Suprapubic skin (tissue), 4 donors: ENCODE measurements around the gene AGMO. TPM values are rescaled to one million over a fixed set of nuclear protein-coding genes. Genes with fewer than 3 reads are reported as not detected.

Experiments
- DNase-seq, 2 donors: peaks; one replicate each; pipeline ENCODE4 v3.0.0-alpha.2; 2019; ENCODE audit warnings: low spot score in 2 of 2
- H3K27ac ChIP-seq: fragments of 200-600 bp; sonication (generic); one replicate; pipeline ENCODE4 v1.5.1; 2019
- H3K27me3 ChIP-seq: fragments of 200-600 bp; sonication (generic); one replicate; pipeline ENCODE4 v1.5.1; 2019
- H3K36me3 ChIP-seq: fragments of 200-600 bp; sonication (generic); one replicate; pipeline ENCODE4 v1.5.1; 2019
- H3K4me1 ChIP-seq: fragments of 200-600 bp; sonication (generic); one replicate; pipeline ENCODE4 v1.5.1; 2019
- H3K4me3 ChIP-seq: fragments of 200-600 bp; sonication (generic); one replicate; pipeline ENCODE4 v1.5.1; 2019; ENCODE audit warnings: mild to moderate bottlenecking
- H3K9me3 ChIP-seq: fragments of 200-600 bp; sonication (generic); one replicate; pipeline ENCODE4 v1.5.1; 2019
- CTCF ChIP-seq, 2 donors: fragments of 200-600 bp in 1 of 2; fragments of 450-650 bp in 1 of 2; sonication (generic) in 1 of 2; IDR thresholded peaks; one replicate each; pipeline ENCODE4 v1.5.1; 2016 to 2019; ENCODE audit warnings: antibody characterized with exemption in 2 of 2, mild to moderate bottlenecking in 1 of 2, moderate library complexity in 1 of 2
- EP300 ChIP-seq: sonication (generic); formaldehyde crosslinking; IDR thresholded peaks from one replicate; pipeline ENCODE4 v1.6.1; 2017; ENCODE audit warnings: antibody characterized with exemption
- POLR2A ChIP-seq, 2 donors: fragments of 450-650 bp; IDR thresholded peaks; one replicate each; pipeline ENCODE4 v1.6.1; 2017; ENCODE audit warnings: antibody characterized with exemption in 2 of 2, mild to moderate bottlenecking in 2 of 2, moderate library complexity in 2 of 2
- POLR2AphosphoS5 ChIP-seq, 3 donors: sonication (generic); formaldehyde crosslinking; IDR thresholded peaks; one replicate each; pipeline ENCODE4 v1.6.1; 2017; ENCODE audit warnings: antibody characterized with exemption in 3 of 3
- WGBS: methylation state at CpG from one replicate; pipeline ENCODE4 v1.1.5; 2018; 5-methylcytosine and 5-hydroxymethylcytosine counted together
- total RNA-seq, 4 donors: library from RNA; depleted of rRNA; stranded (reverse); fragments of >200 nt; gene quantifications; one replicate each; pipeline ENCODE4 v1.1.0, GENCODE V29; 2016

The AGMO gene
- total RNA-seq, 4 donors from 2014 or later = 0.40 TPM; not detected in 3

GRCh38 chr7:15593382-15593781 is 31.6 kb upstream of the AGMO start:
- Histone ChIP-seq H3K4me3 (no peak overlapping the region), H3K36me3 (no peaks in the 10 kb centered on the region), H3K9me3 (peaks cover 4% of the 10 kb centered on the region), H3K4me1 (no peaks in the 10 kb centered on the region), H3K27ac (no peak overlapping the region), H3K27me3 (no peaks in the 10 kb centered on the region)
- WGBS = 71% methylated on average over 3 of the region's 3 CpGs
- DNase-seq = no peak
- TF ChIP-seq POLR2A (IDR thresholded peaks at IDR 0.05) (no peak), POLR2AphosphoS5 (IDR thresholded peaks at IDR 0.05) (no peak), EP300 (no peak)

GRCh38 chr7:15586266-15586665 is 24.5 kb upstream of the AGMO start:
- DNase-seq = no peak
- Histone ChIP-seq H3K4me1 (no peaks in the 10 kb centered on the region), H3K27me3 (no peaks in the 10 kb centered on the region), H3K27ac (no peak overlapping the region), H3K4me3 (no peak overlapping the region), H3K36me3 (no peaks in the 10 kb centered on the region), H3K9me3 (peaks cover 5% of the 10 kb centered on the region)
- WGBS = 92% methylated on average over 4 of the region's 4 CpGs
- no peak for TF ChIP-seq EP300
- TF ChIP-seq CTCF (IDR thresholded peaks at IDR 0.05) = no peak
- TF ChIP-seq POLR2AphosphoS5 (IDR thresholded peaks at IDR 0.05) = no peak
- TF ChIP-seq POLR2A (IDR thresholded peaks at IDR 0.05) = no peak

- H3K9me3 ChIP-seq = peaks cover 5% of the 10 kb centered on the region
- no peak overlapping the region for H3K27ac ChIP-seq
- WGBS = 93% methylated on average over 3 of the region's 3 CpGs
- H3K36me3 ChIP-seq = no peaks in the 10 kb centered on the region
- no peaks in the 10 kb centered on the region for H3K27me3 ChIP-seq
- no peaks in the 10 kb centered on the region for H3K4me1 ChIP-seq
- H3K4me3 ChIP-seq = no peak overlapping the region
- TF ChIP-seq POLR2AphosphoS5 (IDR thresholded peaks at IDR 0.05) (no peak), POLR2A (IDR thresholded peaks at IDR 0.05) (no peak), EP300 (no peak), CTCF (IDR thresholded peaks at IDR 0.05) (no peak)
- no peak for DNase-seq
These were observed 22.8 kb upstream of the AGMO start for GRCh38 chr7:15584575-15584974.

- WGBS = 76% methylated on average over 1 of the region's 1 CpG
- Histone ChIP-seq H3K27me3 (no peaks in the 10 kb centered on the region), H3K4me3 (no peak overlapping the region), H3K27ac (no peak overlapping the region), H3K36me3 (no peaks in the 10 kb centered on the region), H3K4me1 (no peaks in the 10 kb centered on the region), H3K9me3 (peaks cover 5% of the 10 kb centered on the region)
- DNase-seq = no peak
- TF ChIP-seq EP300 = no peak
- TF ChIP-seq POLR2AphosphoS5 (IDR thresholded peaks at IDR 0.05) = no peak
- TF ChIP-seq CTCF (IDR thresholded peaks at IDR 0.05) = no peak
- TF ChIP-seq POLR2A (IDR thresholded peaks at IDR 0.05) = no peak
These were observed 21.0 kb upstream of the AGMO start for GRCh38 chr7:15582773-15583172.

- Histone ChIP-seq H3K9me3 (peaks cover 5% of the 10 kb centered on the region), H3K4me1 (no peaks in the 10 kb centered on the region), H3K27ac (no peak overlapping the region), H3K36me3 (no peaks in the 10 kb centered on the region), H3K27me3 (no peaks in the 10 kb centered on the region), H3K4me3 (no peak overlapping the region)
- no peak for DNase-seq
- WGBS = 46% methylated on average over 3 of the region's 3 CpGs
- TF ChIP-seq CTCF (IDR thresholded peaks at IDR 0.05) (no peak), POLR2A (IDR thresholded peaks at IDR 0.05) (no peak), POLR2AphosphoS5 (IDR thresholded peaks at IDR 0.05) (no peak), EP300 (no peak)
These were observed 19.6 kb upstream of the AGMO start for GRCh38 chr7:15581352-15581951.
